D341Med (cell line): Measurements from ENCODE around the gene RAB3GAP2.
"Not testable (repeated sequence)": the region's sequence is repeated elsewhere in the genome, so short reads cannot be mapped to it uniquely, and the experiment has no call there.

Source experiments
- DNase-seq: peaks from one replicate; pipeline ENCODE4 v3.0.0; 2012; ENCODE audit warnings: low spot score

RAB3GAP2 gene

DNA sequence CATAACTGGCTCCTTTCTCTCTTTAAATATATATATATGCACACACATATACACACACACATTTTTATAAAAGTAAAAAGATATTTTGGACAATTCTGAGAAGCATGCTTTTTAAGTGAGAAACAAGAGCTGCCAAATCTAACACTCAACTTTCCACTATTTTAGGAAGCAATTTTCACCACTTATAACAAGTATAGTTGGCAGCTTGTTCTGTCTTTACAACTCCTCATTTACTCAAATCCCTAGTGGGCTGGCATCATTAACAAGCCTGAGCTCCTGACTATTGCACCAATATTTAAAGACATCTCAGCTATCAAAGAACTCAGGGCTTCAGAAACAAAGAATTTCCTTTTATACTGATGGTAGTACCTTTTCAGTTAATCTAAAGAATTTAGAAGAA lies 76.6 kb downstream of the RAB3GAP2 start:
- no peak for DNase-seq

GRCh38 chr1:220189750-220190347 lies 82.4 kb downstream of the RAB3GAP2 start:
- peak; percentile 53 for DNase-seq

DNA sequence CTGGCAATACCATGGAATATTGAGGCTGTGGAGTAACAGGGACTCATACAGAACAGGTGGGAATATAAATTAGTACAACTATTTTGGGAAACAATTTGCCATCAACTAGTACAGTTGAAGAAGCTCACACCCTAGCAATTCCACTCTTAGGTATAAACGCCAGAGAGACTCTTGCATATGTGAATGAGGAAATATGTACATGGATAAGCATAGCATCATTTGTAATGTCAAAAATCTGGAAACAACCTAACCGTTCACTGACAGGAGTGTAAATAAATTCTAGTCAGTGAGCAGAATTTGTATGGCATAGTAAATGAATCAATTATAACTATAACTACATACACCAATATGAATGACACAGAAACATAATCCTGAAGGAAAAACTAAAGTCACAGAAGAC lies 83.7 kb downstream of the RAB3GAP2 start:
- DNase-seq, result no peak

- DNase-seq, result no peak
Observed at GRCh38 chr1:220186752-220187151, 85.5 kb downstream of the RAB3GAP2 start.

GRCh38 chr1:220184506-220184905 lies 87.7 kb downstream of the RAB3GAP2 start:
- DNase-seq, result no peak

GRCh38 chr1:220182656-220183055 lies 89.6 kb downstream of the RAB3GAP2 start:
- no peak for DNase-seq

DNA sequence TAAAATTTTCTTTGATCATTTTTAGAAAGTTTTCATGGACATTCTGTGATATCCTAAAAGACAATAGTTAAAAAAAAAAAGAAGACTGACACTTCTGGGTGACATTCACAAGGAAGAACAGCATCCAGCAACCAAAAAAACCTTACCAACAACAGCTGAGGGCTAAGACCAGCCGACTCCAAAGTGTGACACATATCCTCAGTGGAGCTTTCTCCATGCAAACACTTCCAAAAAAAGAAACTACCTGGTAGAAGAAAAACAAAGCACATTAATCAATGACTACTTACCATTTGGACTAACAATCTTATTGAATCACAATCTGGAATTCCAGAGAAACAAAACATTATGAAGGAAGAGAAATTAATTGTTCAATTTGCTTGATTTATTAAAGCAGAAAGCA lies 90.1 kb downstream of the RAB3GAP2 start:
- no peak for DNase-seq

DNA sequence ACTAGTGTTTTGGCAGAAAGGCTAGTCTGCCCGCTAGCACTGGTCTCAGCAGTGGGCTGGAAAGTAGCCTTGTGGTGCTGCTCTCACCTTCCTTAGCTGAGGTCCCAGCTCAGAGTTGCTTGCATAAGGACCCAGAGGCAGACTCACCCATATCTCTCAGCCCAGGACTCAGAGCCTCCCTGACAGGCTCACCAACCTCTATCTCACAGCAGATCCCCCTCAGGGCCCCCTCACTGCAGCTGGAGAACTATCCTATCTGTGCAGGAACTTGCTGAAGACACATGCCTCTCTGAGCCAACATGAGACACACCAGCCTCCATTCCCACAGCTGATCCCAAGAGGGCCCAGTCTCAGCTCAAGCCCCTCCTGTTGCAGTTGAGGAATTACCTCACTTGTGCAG lies 95.7 kb downstream of the RAB3GAP2 start:
- no peak for DNase-seq

GRCh38 chr1:220170836-220171526 lies 101.3 kb downstream of the RAB3GAP2 start:
- no peak for DNase-seq

DNA sequence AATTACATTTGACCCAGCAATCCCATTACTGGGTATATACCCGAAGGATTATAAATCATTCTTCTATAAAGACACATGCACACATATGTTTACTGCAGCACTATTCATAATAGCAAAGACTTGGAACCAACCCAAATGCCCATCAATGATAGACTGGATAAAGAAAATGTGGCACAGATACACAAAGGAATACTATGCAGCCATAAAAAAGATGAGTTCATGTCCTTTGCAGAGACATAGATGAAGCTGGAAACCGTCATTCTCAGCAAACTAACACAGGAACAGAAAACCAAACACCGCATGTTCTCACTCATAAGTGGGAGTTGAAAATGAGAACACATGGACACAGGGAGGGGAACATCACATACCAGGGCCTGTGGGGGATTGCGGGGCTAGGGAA lies 102.4 kb downstream of the RAB3GAP2 start:
- not testable (repeated sequence) for DNase-seq

DNA sequence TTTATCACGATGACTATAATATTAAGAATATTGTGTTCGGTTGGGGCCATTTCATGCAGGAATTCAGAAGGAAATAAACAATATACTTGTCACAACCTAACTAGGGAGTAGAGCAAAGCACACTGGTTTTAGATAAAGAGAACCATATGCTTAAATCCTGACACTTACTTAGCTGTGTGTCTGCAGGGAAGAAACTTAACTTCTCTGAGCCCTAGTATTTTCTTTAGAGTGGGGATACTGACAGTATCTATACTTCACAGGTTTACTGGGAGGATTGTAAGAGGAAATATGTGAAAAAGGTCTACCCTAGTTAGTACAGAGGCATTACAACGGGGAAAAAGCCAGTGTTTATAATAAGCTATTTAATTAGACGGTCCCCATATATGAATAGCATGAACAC lies 105.4 kb downstream of the RAB3GAP2 start:
- no peak for DNase-seq

DNA sequence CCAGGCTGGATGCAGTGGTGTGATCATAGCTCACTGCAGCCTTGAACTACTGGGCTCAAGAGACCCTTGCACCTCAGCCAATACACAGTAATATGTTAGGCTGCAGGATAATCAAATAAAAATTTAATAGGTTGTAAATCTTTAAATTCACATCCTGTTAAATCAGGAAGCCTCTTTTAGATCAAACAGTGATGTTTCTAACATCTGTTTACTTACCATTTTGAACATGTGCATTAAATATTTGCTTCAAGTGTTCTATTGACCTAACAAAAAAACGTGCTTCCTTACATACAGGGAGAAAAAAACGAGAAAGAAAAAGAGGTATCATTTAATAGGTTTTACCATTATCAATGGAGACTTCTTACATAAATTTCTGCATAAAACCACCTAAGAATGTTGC lies 107.7 kb downstream of the RAB3GAP2 start:
- DNase-seq, result no peak

DNA sequence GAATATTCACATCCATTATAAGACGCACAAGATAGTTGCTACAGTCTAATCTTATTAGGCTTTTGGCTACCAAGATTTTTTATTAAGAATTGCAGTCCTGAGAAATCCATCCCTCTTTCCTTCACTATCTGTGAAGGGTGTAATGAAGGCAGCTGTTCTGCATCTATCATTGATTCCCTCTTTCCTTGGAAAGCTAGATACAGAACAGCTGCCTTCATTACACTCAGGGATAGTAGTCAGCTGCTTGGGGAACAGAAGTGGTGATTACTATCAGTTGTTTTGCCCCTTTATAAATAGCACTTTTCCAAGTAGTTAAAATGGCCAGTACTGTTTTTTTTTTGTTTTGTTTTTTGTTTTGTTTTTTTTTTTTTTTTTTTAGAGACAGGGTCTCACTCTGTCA lies 108.1 kb downstream of the RAB3GAP2 start:
- DNase-seq, result no peak

- DNase-seq, result no peak
Observed at GRCh38 chr1:220160027-220160426, 112.2 kb downstream of the RAB3GAP2 start.

- no peak for DNase-seq
Observed at GRCh38 chr1:220159041-220159440, 113.2 kb downstream of the RAB3GAP2 start.

GRCh38 chr1:220158530-220158929 lies 113.7 kb downstream of the RAB3GAP2 start:
- not testable (repeated sequence) for DNase-seq

DNA sequence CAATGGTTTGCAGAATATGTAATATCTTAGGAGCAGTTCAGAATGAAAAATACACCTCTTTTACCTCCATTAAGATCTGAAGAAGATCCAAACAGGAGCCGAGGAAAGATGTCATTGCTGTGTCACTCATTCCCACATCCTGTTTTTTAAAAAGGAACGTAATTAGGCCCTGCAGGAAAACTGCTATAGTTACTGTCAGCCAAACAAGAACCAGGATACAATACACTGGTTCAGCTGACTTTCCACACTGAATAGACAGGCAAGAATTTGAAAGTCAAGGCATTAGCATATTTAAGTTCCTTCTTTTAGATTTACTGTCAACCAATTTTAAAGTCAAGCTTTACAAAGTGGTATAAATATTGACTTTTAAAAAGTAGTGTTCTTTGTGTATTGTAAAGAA lies 114.5 kb downstream of the RAB3GAP2 start:
- DNase-seq, result no peak

- DNase-seq, result no peak
Observed at GRCh38 chr1:220156620-220157146, 115.6 kb downstream of the RAB3GAP2 start.

DNA sequence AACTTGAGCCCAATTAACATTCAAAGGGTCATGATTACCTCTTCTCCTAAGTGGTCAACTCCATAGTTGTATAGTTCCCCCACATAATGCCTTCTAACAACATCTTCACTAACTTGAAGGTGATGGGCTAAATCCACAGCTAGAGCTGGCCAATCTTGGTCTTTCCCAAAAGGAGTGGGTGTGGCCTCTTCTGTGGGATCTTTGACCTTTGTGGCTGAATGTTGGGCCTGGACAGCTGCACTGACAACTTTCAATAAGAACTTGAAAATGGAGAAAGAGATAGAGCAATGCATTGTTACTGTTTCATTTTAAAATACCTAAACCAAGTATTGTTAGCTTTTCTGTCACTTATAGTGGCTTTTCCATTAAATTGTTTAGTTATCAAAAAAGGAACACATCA lies 119.1 kb downstream of the RAB3GAP2 start:
- DNase-seq, result no peak

- DNase-seq, result peak; percentile 26
Observed at GRCh38 chr1:220151454-220151853, 120.8 kb downstream of the RAB3GAP2 start.

DNA sequence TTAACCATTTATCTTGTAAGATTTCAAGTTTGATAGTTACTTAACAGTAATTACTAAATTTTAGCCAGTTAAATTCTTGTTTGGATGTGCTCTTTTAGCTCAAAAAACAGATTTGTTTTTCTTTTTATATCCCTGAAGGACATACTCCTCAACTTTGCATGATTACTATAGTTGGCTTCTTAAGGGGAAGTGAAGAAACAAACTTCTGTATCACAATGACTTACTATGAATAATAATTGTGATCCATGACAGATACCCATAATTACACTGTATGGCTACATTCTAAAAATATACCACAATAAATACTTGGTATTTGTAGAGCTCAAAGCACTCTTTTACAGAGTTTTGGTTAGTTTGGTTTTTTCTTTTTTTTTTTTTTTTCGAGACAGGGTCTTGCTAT lies 122.5 kb downstream of the RAB3GAP2 start:
- no peak for DNase-seq

GRCh38 chr1:220144051-220144450 lies 128.2 kb downstream of the RAB3GAP2 start:
- DNase-seq, result no peak

- no peak for DNase-seq
Observed at GRCh38 chr1:220139966-220140365, 132.3 kb downstream of the RAB3GAP2 start.
